ENCODE results near the gene RDH8. TPM values are rescaled to one million over a fixed set of nuclear protein-coding genes. Genes with fewer than 3 reads are reported as not detected.
A peak's percentile ranks its signal among the peaks of the same experiment; 100 is the strongest.

RDH8 gene
- total RNA-seq, 4 donors from 2014 or later: not detected

DNA sequence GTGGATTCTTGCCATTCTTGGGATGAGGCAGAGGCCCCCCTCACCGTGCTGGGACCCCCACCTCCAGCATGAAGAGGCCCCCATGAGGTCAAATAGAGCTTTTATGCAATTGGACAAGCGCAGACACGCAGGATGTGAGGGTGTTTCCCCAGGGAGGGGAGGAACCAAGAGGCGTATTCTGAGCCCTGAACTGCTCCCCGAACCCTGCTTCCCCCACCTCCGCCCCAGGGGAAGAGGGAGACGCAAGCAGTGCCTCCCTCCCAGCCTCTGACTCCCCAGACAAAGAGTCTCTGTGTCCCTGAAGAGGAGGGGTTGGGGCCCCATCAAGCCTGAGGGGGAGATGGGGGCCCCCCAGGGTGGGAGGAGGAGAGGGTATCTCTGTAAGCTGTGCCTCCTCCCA, 1.3 kb upstream of the RDH8 start:
- H3K27ac ChIP-seq: peak overlapping the region in 1 of 4 donors; percentile 35
- no peak for DNase-seq
- no peaks in the 10 kb centered on the region for H3K36me3 ChIP-seq
- in situ Hi-C loops (cut with MboI; ENCODE audit: low sequenced_read_pairs in 4 of 4) (no loop called here), intact Hi-C loops (cut with DNase I; ENCODE audit: low total_unique reads) (no loop called here)
- H3K4me1 ChIP-seq: no peaks in the 10 kb centered on the region
- H3K4me3 ChIP-seq: no peak overlapping the region
- no peaks in the 10 kb centered on the region for H3K9me3 ChIP-seq
- H3K27me3 ChIP-seq: peaks cover 6 to 33% (median 29%) of the 10 kb centered on the region in 3 donors
- no peak for ATAC-seq
- no peak for TF ChIP-seq CTCF (IDR thresholded peaks at IDR 0.05 in 4 of 5, conservative IDR thresholded peaks at IDR 0.05 in 1 of 5)
- no peak for TF ChIP-seq POLR2A (IDR thresholded peaks at IDR 0.05)

- no peak overlapping the region for H3K27ac ChIP-seq
These were observed 743 bp downstream of the RDH8 start for GRCh38 chr19:10013834-10014618.

DNA sequence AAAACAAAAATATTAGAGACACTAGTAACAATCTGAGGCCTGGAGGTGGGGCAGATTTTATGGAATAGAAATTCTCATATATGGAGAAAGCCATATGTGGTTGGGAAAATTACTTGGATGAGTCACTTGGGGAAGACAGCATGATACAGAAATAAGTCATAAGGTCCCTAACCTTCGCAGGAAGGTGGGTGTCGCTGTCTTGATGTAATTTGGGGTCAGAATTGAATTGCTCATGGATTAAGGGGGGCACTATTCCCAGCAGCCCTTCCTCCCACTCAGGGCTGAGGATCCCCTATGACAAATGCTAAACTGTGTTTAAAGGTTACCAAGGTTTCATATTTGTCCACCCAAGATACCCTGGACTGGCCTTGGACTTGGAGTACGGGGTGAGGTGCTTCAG, 5.0 kb downstream of the RDH8 start:
- H3K27me3 ChIP-seq: no peaks in the 10 kb centered on the region
- intact Hi-C loops (cut with DNase I; ENCODE audit: low total_unique reads): no loop called here

More at GRCh38 chr19:10013834-10014618, 743 bp downstream of the RDH8 start:
- no peaks in the 10 kb centered on the region for H3K4me1 ChIP-seq
- DNase-seq (no peak), ATAC-seq (no peak)
- in situ Hi-C loops (cut with MboI; ENCODE audit: low sequenced_read_pairs in 4 of 4): no loop called here
- H3K9me3 ChIP-seq: no peaks in the 10 kb centered on the region
- TF ChIP-seq POLR2A (IDR thresholded peaks at IDR 0.05) (no peak), CTCF (IDR thresholded peaks at IDR 0.05 in 4 of 5, conservative IDR thresholded peaks at IDR 0.05 in 1 of 5) (no peak)
- intact Hi-C loops (cut with DNase I; ENCODE audit: low total_unique reads): no loop called here
- no peak overlapping the region for H3K4me3 ChIP-seq
- H3K36me3 ChIP-seq: no peaks in the 10 kb centered on the region
- H3K27me3 ChIP-seq: peaks cover 0 to 20% (median 20%) of the 10 kb centered on the region in 3 donors

GRCh38 chr19:10018786-10019185, 5.5 kb downstream of the RDH8 start:
- Histone ChIP-seq H3K27ac (no peak overlapping the region), H3K9me3 (no peaks in the 10 kb centered on the region), H3K4me1 (no peaks in the 10 kb centered on the region), H3K36me3 (no peaks in the 10 kb centered on the region), H3K4me3 (no peak overlapping the region), H3K27me3 (no peaks in the 10 kb centered on the region)
- intact Hi-C loops (cut with DNase I; ENCODE audit: low total_unique reads): no loop called here
- ATAC-seq (no peak), DNase-seq (no peak)
- TF ChIP-seq CTCF (IDR thresholded peaks at IDR 0.05 in 4 of 5, conservative IDR thresholded peaks at IDR 0.05 in 1 of 5): no peak
- TF ChIP-seq POLR2A (IDR thresholded peaks at IDR 0.05): no peak
- in situ Hi-C loops (cut with MboI; ENCODE audit: low sequenced_read_pairs in 4 of 4): no loop called here

More for the DNA sequence above, 5.0 kb downstream of the RDH8 start:
- no peak overlapping the region for H3K27ac ChIP-seq
- no peak for ATAC-seq
- TF ChIP-seq CTCF (IDR thresholded peaks at IDR 0.05 in 4 of 5, conservative IDR thresholded peaks at IDR 0.05 in 1 of 5) (no peak), POLR2A (IDR thresholded peaks at IDR 0.05) (no peak)
- DNase-seq: no peak
- H3K4me1 ChIP-seq: no peaks in the 10 kb centered on the region
- no peak overlapping the region for H3K4me3 ChIP-seq
- no peaks in the 10 kb centered on the region for H3K9me3 ChIP-seq
- in situ Hi-C loops (cut with MboI; ENCODE audit: low sequenced_read_pairs in 4 of 4): no loop called here
- H3K36me3 ChIP-seq: no peaks in the 10 kb centered on the region

Measured in gastrocnemius medialis (tissue), 4 donors.